ENCODE data around the gene PRKCB.

DNA sequence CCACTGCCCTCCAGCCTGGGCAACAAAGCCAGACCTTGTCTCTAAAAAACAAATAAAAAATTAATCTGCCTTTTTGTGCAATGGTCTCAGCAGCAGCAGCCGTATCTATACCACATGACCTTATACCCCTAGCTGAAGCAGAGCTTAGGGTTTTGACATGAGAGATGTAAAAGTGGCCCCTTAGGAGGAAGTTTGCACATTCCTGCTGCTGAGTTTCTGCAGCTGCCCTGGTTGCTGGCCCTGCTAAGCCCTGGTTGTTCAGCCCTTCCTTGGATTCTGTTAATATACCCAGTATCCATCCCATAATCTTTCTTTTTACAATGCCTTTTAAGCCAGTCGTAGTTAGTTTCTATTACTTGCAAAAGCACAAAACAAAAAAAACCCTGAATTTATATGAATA is 33.0 kb upstream of the PRKCB start:
- TF ChIP-seq, protein P1, sequence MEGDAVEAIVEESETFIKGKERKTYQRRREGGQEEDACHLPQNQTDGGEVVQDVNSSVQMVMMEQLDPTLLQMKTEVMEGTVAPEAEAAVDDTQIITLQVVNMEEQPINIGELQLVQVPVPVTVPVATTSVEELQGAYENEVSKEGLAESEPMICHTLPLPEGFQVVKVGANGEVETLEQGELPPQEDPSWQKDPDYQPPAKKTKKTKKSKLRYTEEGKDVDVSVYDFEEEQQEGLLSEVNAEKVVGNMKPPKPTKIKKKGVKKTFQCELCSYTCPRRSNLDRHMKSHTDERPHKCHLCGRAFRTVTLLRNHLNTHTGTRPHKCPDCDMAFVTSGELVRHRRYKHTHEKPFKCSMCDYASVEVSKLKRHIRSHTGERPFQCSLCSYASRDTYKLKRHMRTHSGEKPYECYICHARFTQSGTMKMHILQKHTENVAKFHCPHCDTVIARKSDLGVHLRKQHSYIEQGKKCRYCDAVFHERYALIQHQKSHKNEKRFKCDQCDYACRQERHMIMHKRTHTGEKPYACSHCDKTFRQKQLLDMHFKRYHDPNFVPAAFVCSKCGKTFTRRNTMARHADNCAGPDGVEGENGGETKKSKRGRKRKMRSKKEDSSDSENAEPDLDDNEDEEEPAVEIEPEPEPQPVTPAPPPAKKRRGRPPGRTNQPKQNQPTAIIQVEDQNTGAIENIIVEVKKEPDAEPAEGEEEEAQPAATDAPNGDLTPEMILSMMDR (conservative IDR thresholded peaks at IDR 0.05; ENCODE audit: low read length): no peak
- no peak for TF ChIP-seq EZH2phosphoT487 (IDR thresholded peaks at IDR 0.05; ENCODE audit: borderline replicate concordance, low read depth, low read length)

Measured in OCI-LY7 (cell line).